Keratinocyte (primary cell): ENCODE results near the gene SIRT4. TPM values are rescaled to one million over a fixed set of nuclear protein-coding genes. Genes with fewer than 3 reads are reported as not detected.

Experiments
- DNase-seq: peaks from one replicate; pipeline ENCODE4 v3.0.0-alpha.2; 2011; ENCODE audit warnings: low read depth, missing footprints, low spot score
- FAIRE-seq: peaks from 2 replicates; lab custom pipeline; 2011; peaks lifted over from hg19 to GRCh38; lab: Jason Lieb, UNC
- H2AFZ ChIP-seq: 2 replicates; pipeline ENCODE4 v1.6.0; 2012; ENCODE audit warnings: low read length, control low read depth, inconsistent platforms; ENCODE audit not compliant: control insufficient read depth
- H3K27ac ChIP-seq: 2 replicates; pipeline ENCODE4 v1.5.1; 2011; ENCODE audit warnings: low read length; ENCODE audit not compliant: control insufficient read depth, insufficient read depth
- H3K27me3 ChIP-seq: 3 replicates; pipeline ENCODE4 v1.6.0; 2011; ENCODE audit warnings: low read length; ENCODE audit not compliant: control insufficient read depth, insufficient read depth; ENCODE audit errors: extremely low read depth
- H3K36me3 ChIP-seq, 2 experiments: 2 replicates in 1 of 2; 3 replicates in 1 of 2; pipeline ENCODE4 v1.5.1; 2011; ENCODE audit warnings: low read length in 2 of 2, mild to moderate bottlenecking in 1 of 2; ENCODE audit not compliant: control insufficient read depth in 2 of 2, insufficient read depth in 2 of 2; ENCODE audit errors: extremely low read depth in 1 of 2
- H3K4me1 ChIP-seq: 3 replicates; pipeline ENCODE4 v1.5.1; 2011; ENCODE audit warnings: low read length; ENCODE audit not compliant: control insufficient read depth, insufficient read depth; ENCODE audit errors: extremely low read depth
- H3K4me2 ChIP-seq: 3 replicates; pipeline ENCODE4 v1.6.0; 2011; ENCODE audit warnings: low read depth, low read length; ENCODE audit not compliant: control insufficient read depth, insufficient read depth; ENCODE audit errors: extremely low read depth
- H3K4me3 ChIP-seq, 3 experiments: fragments of 200-600 bp in 1 of 3; sonication (generic) in 1 of 3; 2 replicates in 2 of 3; 3 replicates in 1 of 3; pipeline ENCODE4 v1.5.1; 2011 to 2016; ENCODE audit warnings: low read length in 3 of 3, mild to moderate bottlenecking in 3 of 3, control low read depth in 2 of 3, inconsistent platforms in 1 of 3, low read depth in 1 of 3, mixed read lengths in 1 of 3, mixed run types in 1 of 3, moderate library complexity in 1 of 3; ENCODE audit not compliant: control insufficient read depth in 2 of 3, insufficient read depth in 2 of 3; ENCODE audit errors: extremely low read depth in 1 of 3
- H3K79me2 ChIP-seq: 2 replicates; pipeline ENCODE4 v1.6.0; 2012; ENCODE audit warnings: low read length; ENCODE audit not compliant: control insufficient read depth, insufficient read depth
- H3K9ac ChIP-seq: 3 replicates; pipeline ENCODE4 v1.6.0; 2011; ENCODE audit warnings: low read length; ENCODE audit not compliant: control insufficient read depth, insufficient read depth; ENCODE audit errors: extremely low read depth
- H3K9me1 ChIP-seq: 3 replicates; pipeline ENCODE4 v1.6.0; 2011; ENCODE audit warnings: low read length; ENCODE audit not compliant: control insufficient read depth, insufficient read depth; ENCODE audit errors: extremely low read depth
- H3K9me3 ChIP-seq: 2 replicates; pipeline ENCODE4 v1.5.1; 2012; ENCODE audit warnings: low read depth, low read length; ENCODE audit not compliant: control insufficient read depth
- H4K20me1 ChIP-seq: 3 replicates; pipeline ENCODE4 v1.6.0; 2011; ENCODE audit warnings: low read length; ENCODE audit not compliant: control insufficient read depth, insufficient read depth; ENCODE audit errors: extremely low read depth
- EZH2 ChIP-seq: IDR thresholded peaks from one replicate; pipeline ENCODE4 v1.6.1; 2012; ENCODE audit warnings: inconsistent platforms, mild to moderate bottlenecking, low read length, moderate library complexity
- dilution Hi-C: fragments of 300-500 bp; cut with MboI; formaldehyde crosslinking; loops from one replicate; pipeline ENCODE4 v1.7.0; 2020; ENCODE audit warnings: low sequenced_read_pairs; ENCODE audit not compliant: extremely low pct_ligation_motif_present
- polyA plus RNA-seq, 5 experiments: library from polyadenylated mRNA; depleted of rRNA in 3 of 5; stranded (reverse) in 3 of 5; stranded (forward) in 1 of 5; unstranded in 1 of 5; fragments of >200 nt; gene quantifications; 1 replicate in 1 of 5; 2 replicates in 3 of 5; 3 replicates in 1 of 5; pipeline versions ENCODE4 v1.2.1 to v1.2.3, GENCODE V29; 2011 to 2012; ENCODE audit warnings: missing spikeins in 2 of 5, low read depth in 1 of 5, low replicate concordance in 1 of 5
- TF ChIP-seq, protein P1 (sequence below), 3 experiments: IDR thresholded peaks in 1 of 3; conservative IDR thresholded peaks in 1 of 3; optimal IDR thresholded peaks in 1 of 3; 2 replicates in 2 of 3; 3 replicates in 1 of 3; pipeline versions ENCODE3 to v1.5.1; 2011; ENCODE audit warnings: low read length in 3 of 3, mild to moderate bottlenecking in 3 of 3, moderate library complexity in 2 of 3, control low read depth in 1 of 3, inconsistent platforms in 1 of 3; ENCODE audit not compliant: insufficient read depth in 2 of 3; ENCODE audit errors: extremely low read depth in 1 of 3

Gene SIRT4
- polyA plus RNA-seq, 1 donor (not counting 4 experiments of a cell fraction or from before 2014, with no cell fraction given) = 0.98 TPM

DNA sequence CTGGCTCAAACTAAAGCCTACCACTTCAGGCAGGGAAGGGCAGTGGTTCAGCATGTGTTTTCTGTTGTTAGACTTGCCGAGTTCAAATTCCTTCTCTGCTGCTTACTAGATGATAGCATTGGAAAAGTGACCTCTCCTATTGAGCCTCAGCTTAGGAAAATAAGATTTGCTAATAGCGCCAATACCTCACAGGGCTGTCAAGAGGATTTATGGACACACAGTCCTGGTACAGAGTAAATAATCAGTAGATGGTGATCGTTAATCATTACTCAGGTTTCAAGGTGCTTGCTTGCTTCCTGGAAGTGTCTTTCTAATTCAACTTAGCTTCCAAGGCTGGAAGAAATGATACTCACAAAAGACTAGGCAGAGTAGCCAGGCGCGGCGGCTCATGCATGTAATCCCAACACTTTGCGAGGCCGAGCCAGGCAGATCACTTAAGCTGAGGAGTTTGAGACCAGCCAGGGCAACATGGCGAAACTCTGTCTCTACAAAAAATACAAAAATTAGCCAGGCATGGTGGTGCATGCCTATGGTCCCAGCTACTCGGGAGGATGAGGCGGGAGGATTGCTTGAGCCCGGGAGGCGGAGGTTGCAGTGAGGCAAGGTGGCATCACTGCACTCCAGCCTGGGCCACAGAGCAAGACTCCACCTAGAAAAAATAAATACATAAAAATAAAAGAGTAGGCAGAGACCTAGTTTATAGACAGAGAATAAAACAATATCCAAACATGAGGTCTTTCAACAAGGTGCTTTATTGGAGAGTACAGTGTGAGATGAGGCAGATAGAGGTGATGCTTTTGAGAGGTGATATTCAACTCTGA is 19.5 kb downstream of the SIRT4 start:
- no peak for DNase-seq
- dilution Hi-C loops = no loop called here

DNA sequence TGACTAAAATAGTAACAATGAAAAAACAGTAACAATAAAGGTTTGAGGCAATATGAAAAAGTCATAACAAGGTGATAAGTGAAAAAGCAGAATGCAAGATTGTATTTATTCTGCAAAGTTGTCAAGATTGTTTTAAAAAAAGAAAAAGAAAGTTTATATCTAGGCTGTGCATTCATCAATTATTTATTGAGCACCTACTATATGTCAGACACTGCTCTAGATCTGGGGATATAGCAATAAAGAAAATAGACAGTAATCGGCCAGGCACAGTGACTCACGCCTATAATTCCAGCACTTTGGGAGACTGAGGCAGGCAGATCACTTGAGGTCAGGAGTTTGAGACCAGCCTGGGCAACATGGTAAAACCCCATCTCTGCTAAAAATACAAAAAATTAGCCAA is 21.7 kb downstream of the SIRT4 start:
- dilution Hi-C loops = no loop called here

More for the DNA sequence above, 19.5 kb downstream of the SIRT4 start:
- H3K79me2 ChIP-seq = no peaks in the 10 kb centered on the region
- peaks cover 7% of the 10 kb centered on the region for H3K4me1 ChIP-seq
- no peak overlapping the region for H2AFZ ChIP-seq
- H3K9me1 ChIP-seq = no peaks in the 10 kb centered on the region
- no peak overlapping the region for H3K27ac ChIP-seq
- TF ChIP-seq, protein P1, sequence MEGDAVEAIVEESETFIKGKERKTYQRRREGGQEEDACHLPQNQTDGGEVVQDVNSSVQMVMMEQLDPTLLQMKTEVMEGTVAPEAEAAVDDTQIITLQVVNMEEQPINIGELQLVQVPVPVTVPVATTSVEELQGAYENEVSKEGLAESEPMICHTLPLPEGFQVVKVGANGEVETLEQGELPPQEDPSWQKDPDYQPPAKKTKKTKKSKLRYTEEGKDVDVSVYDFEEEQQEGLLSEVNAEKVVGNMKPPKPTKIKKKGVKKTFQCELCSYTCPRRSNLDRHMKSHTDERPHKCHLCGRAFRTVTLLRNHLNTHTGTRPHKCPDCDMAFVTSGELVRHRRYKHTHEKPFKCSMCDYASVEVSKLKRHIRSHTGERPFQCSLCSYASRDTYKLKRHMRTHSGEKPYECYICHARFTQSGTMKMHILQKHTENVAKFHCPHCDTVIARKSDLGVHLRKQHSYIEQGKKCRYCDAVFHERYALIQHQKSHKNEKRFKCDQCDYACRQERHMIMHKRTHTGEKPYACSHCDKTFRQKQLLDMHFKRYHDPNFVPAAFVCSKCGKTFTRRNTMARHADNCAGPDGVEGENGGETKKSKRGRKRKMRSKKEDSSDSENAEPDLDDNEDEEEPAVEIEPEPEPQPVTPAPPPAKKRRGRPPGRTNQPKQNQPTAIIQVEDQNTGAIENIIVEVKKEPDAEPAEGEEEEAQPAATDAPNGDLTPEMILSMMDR (optimal IDR thresholded peaks at IDR 0.05 in 1 of 3, IDR thresholded peaks at IDR 0.05 in 1 of 3, conservative IDR thresholded peaks at IDR 0.05 in 1 of 3; ENCODE audit: extremely low read depth in 1 of 3, insufficient read depth in 2 of 3, low read length in 3 of 3) = no peak
- H3K4me3 ChIP-seq = no peak overlapping the region
- H3K9ac ChIP-seq = no peak overlapping the region
- no peaks in the 10 kb centered on the region for H4K20me1 ChIP-seq
- H3K9me3 ChIP-seq = no peaks in the 10 kb centered on the region
- no peaks in the 10 kb centered on the region for H3K27me3 ChIP-seq
- no peak overlapping the region for H3K4me2 ChIP-seq
- no peak for FAIRE-seq
- H3K36me3 ChIP-seq = no peaks in the 10 kb centered on the region

More for the DNA sequence above, 21.7 kb downstream of the SIRT4 start:
- FAIRE-seq (no peak), DNase-seq (no peak)
- H3K27ac ChIP-seq = no peak overlapping the region
- no peak overlapping the region for H3K4me2 ChIP-seq
- H4K20me1 ChIP-seq = no peaks in the 10 kb centered on the region
- no peak for TF ChIP-seq EZH2
- TF ChIP-seq, protein P1 (optimal IDR thresholded peaks at IDR 0.05 in 1 of 3, IDR thresholded peaks at IDR 0.05 in 1 of 3, conservative IDR thresholded peaks at IDR 0.05 in 1 of 3; ENCODE audit: extremely low read depth in 1 of 3, insufficient read depth in 2 of 3, low read length in 3 of 3) = no peak
- no peaks in the 10 kb centered on the region for H3K9me1 ChIP-seq
- H3K36me3 ChIP-seq = no peaks in the 10 kb centered on the region
- H3K9me3 ChIP-seq = no peaks in the 10 kb centered on the region
- no peak overlapping the region for H2AFZ ChIP-seq
- peaks cover 3% of the 10 kb centered on the region for H3K4me1 ChIP-seq
- H3K27me3 ChIP-seq = no peaks in the 10 kb centered on the region
- H3K9ac ChIP-seq = no peak overlapping the region
- no peaks in the 10 kb centered on the region for H3K79me2 ChIP-seq
- H3K4me3 ChIP-seq = no peak overlapping the region
